GM23338 (cell line): Measurements from ENCODE around the gene ADD1. TPM values are rescaled to one million over a fixed set of nuclear protein-coding genes. Genes with fewer than 3 reads are reported as not detected.

Source experiments
- ATAC-seq: fragments of 200-7000 bp; cut with Tn5 transposase; 3 replicates; pipeline ENCODE4 v1.9.1; 2020
- DNase-seq: peaks from one replicate; pipeline ENCODE4 v3.0.0-alpha.2; 2015; ENCODE audit warnings: low spot score
- H2AFZ ChIP-seq: fragments of 200-600 bp; sonication (generic); 2 replicates; pipeline ENCODE4 v1.8.0; 2016; ENCODE audit warnings: antibody characterized with exemption, mild to moderate bottlenecking, moderate library complexity
- H3F3A ChIP-seq: fragments of 200-600 bp; sonication (generic); replicated peaks from 2 replicates; pipeline ENCODE4 v1.8.0; 2017; ENCODE audit warnings: antibody characterized with exemption, mixed run types, low read depth
- H3K27ac ChIP-seq: fragments of 200-600 bp; sonication (generic); 2 replicates; pipeline ENCODE4 v1.6.1; 2016; ENCODE audit warnings: low read depth
- H3K27me3 ChIP-seq: fragments of 200-600 bp; sonication (generic); 2 replicates; pipeline ENCODE4 v1.8.0; 2016; ENCODE audit warnings: mild to moderate bottlenecking, mixed run types, moderate library complexity; ENCODE audit not compliant: insufficient read depth
- H3K36me3 ChIP-seq: fragments of 200-600 bp; sonication (generic); 2 replicates; pipeline ENCODE4 v1.8.0; 2016; ENCODE audit warnings: mild to moderate bottlenecking; ENCODE audit not compliant: insufficient read depth
- H3K4me1 ChIP-seq: fragments of 200-600 bp; sonication (generic); 2 replicates; pipeline ENCODE4 v1.8.0; 2016; ENCODE audit warnings: mild to moderate bottlenecking, moderate library complexity; ENCODE audit not compliant: insufficient read depth
- H3K4me2 ChIP-seq: fragments of 200-600 bp; sonication (generic); 2 replicates; pipeline ENCODE4 v1.7.1; 2017; ENCODE audit warnings: mixed run types
- H3K4me3 ChIP-seq: fragments of 200-600 bp; sonication (generic); 2 replicates; pipeline ENCODE4 v1.6.1; 2016; ENCODE audit warnings: mixed run types
- H3K79me2 ChIP-seq: fragments of 200-600 bp; sonication (generic); replicated peaks from 2 replicates; pipeline ENCODE4 v1.8.0; 2017; ENCODE audit warnings: mild to moderate bottlenecking; ENCODE audit not compliant: insufficient read depth
- H3K9me2 ChIP-seq: fragments of 200-600 bp; sonication (generic); 2 replicates; pipeline ENCODE4 v1.8.0; 2017; ENCODE audit not compliant: insufficient read depth
- H4K20me1 ChIP-seq: fragments of 200-600 bp; sonication (generic); replicated peaks from 2 replicates; pipeline ENCODE4 v1.8.0; 2017; ENCODE audit warnings: mild to moderate bottlenecking; ENCODE audit not compliant: insufficient read depth
- H3K27ac Mint-ChIP-seq: 2 replicates; pipeline ENCODE4 v1.8.0; 2020; ENCODE audit warnings: inconsistent platforms, mild to moderate bottlenecking, moderate library complexity, mixed read lengths
- H3K27me3 Mint-ChIP-seq: 3 replicates; pipeline ENCODE4 v1.8.0; 2022; ENCODE audit warnings: low read depth, mild to moderate bottlenecking, moderate library complexity, mixed read lengths, inconsistent platforms; ENCODE audit not compliant: insufficient read depth, poor library complexity
- H3K36me3 Mint-ChIP-seq: 3 replicates; pipeline ENCODE4 v1.8.0; 2021; ENCODE audit warnings: low read depth, mild to moderate bottlenecking, inconsistent platforms, moderate library complexity, mixed read lengths
- H3K4me1 Mint-ChIP-seq: 3 replicates; pipeline ENCODE4 v1.8.0; 2020; ENCODE audit warnings: mild to moderate bottlenecking, inconsistent platforms, mixed read lengths
- H3K4me3 Mint-ChIP-seq: 3 replicates; pipeline ENCODE4 v1.8.0; 2021; ENCODE audit warnings: moderate library complexity, mild to moderate bottlenecking, inconsistent platforms, mixed read lengths
- H3K9me3 Mint-ChIP-seq: 3 replicates; pipeline ENCODE4 v1.8.0; 2020; ENCODE audit warnings: moderate library complexity, mild to moderate bottlenecking, inconsistent platforms, mixed read lengths
- CREB1 ChIP-seq: fragments of 250-450 bp; sonication (Bioruptor Pico); IDR thresholded peaks from 2 replicates; pipeline ENCODE4 v1.5.0; 2020; ENCODE audit warnings: low read depth, mild to moderate bottlenecking, moderate library complexity
- CTCF ChIP-seq, 2 experiments: fragments of 200-600 bp in 1 of 2; sonication (generic) in 1 of 2; conservative IDR thresholded peaks; 2 replicates each; pipeline versions ENCODE4 v1.5.1 to v1.6.1; 2016 to 2017; ENCODE audit warnings: antibody characterized with exemption in 2 of 2, low read depth in 2 of 2, mild to moderate bottlenecking in 2 of 2, moderate library complexity in 1 of 2
- ETS1 ChIP-seq: IDR thresholded peaks from 2 replicates; pipeline ENCODE4 v1.6.1; 2016; ENCODE audit warnings: antibody characterized with exemption
- EZH2 ChIP-seq: fragments of 200-600 bp; sonication (generic); IDR thresholded peaks from one replicate; pipeline ENCODE4 v1.8.0; 2017; ENCODE audit warnings: antibody characterized with exemption, mild to moderate bottlenecking, low read depth; ENCODE audit not compliant: unreplicated experiment
- EZH2phosphoT487 ChIP-seq: fragments of 200-600 bp; sonication (generic); IDR thresholded peaks from one replicate; pipeline ENCODE4 v1.8.1; 2018; ENCODE audit warnings: antibody characterized with exemption; ENCODE audit not compliant: unreplicated experiment
- JUNB ChIP-seq: IDR thresholded peaks from one replicate; pipeline ENCODE4 v1.6.1; 2016; ENCODE audit warnings: antibody characterized with exemption; ENCODE audit not compliant: unreplicated experiment
- NANOG ChIP-seq: IDR thresholded peaks from 2 replicates; pipeline ENCODE4 v1.6.1; 2016; ENCODE audit warnings: antibody characterized with exemption, borderline replicate concordance
- POLR2AphosphoS5 ChIP-seq: IDR thresholded peaks from 2 replicates; pipeline ENCODE4 v1.6.1; 2016; ENCODE audit warnings: antibody characterized with exemption, low read depth
- STAT1 ChIP-seq: IDR thresholded peaks from one replicate; pipeline ENCODE4 v1.6.1; 2016; ENCODE audit warnings: antibody characterized with exemption; ENCODE audit not compliant: unreplicated experiment
- ZNF114 ChIP-seq: fragments of 250-450 bp; sonication (Bioruptor Pico); IDR thresholded peaks from 2 replicates; pipeline ENCODE4 v1.5.0; 2020; ENCODE audit warnings: mild to moderate bottlenecking, moderate library complexity
- ZNF331 ChIP-seq: fragments of 250-450 bp; sonication (Bioruptor Pico); IDR thresholded peaks from 2 replicates; pipeline ENCODE4 v1.5.0; 2020; ENCODE audit warnings: low read depth, mild to moderate bottlenecking, moderate library complexity
- polyA plus RNA-seq: library from polyadenylated mRNA; unstranded; fragments of >200 nt; fragmentation: Nextera tagmentation; extraction: Ambion mirVana; gene quantifications from 2 replicates; pipeline ENCODE4 v1.2.1, GENCODE V29; 2016
- total RNA-seq: library from RNA; depleted of rRNA; stranded (reverse); fragments of >200 nt; shearing (Covaris generic); gene quantifications from 2 replicates; pipeline ENCODE4 v1.2.3, GENCODE V29; 2014
- TF ChIP-seq, protein P1 (sequence below): fragments of 250-450 bp; sonication (Bioruptor Pico); IDR thresholded peaks from 2 replicates; pipeline ENCODE4 v1.5.0; 2020; ENCODE audit warnings: mild to moderate bottlenecking, moderate library complexity
- TF ChIP-seq, protein P2 (sequence below): IDR thresholded peaks from one replicate; pipeline ENCODE4 v1.6.1; 2018; ENCODE audit warnings: antibody characterized with exemption; ENCODE audit not compliant: unreplicated experiment

ADD1 gene
- total and polyA plus RNA-seq, 2 experiments from 2014 or later: 126 to 144 TPM

DNA sequence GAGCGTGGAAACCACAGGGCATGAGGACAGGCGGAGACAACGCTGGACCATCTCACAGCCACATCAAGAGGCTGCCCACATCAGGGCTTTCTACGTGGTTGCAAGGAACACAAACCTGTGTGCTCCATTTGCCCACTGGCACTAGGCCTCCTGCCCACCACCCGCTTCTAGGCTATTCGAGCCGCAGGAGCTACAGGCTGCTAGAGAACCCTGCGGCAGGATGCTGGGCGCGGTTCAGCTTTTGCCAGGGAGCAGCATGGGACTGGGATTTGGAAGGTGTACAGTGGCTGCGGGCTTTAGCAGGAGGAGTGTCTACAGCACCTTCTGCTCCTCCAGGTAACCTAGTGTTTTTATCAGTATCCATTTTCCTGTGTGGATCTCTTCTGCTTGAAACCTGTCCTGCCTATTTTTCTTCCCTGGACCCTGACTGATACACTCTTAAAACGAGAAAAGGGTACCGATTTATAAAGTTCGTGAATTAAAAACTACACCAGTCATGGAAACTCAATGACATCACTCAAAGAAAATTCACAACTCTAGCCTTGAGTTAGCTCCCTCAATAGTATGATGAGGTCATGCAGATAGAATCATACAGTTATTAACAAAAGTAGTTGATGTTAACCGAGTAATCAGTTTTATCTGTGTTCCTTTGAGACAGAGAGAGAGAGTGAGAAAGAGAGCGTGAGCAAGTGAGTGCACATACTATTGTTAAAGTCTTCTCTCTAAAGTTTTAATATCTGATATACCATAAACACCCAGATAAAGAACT is 106.8 kb downstream of the ADD1 start:
- Mint-ChIP-seq H3K27ac (no peak overlapping the region), H3K4me3 (no peak overlapping the region), H3K27me3 (peaks cover 15% of the 10 kb centered on the region), H3K9me3 (peaks cover 18% of the 10 kb centered on the region), H3K36me3 (peaks cover 98% of the 10 kb centered on the region), H3K4me1 (no peaks in the 10 kb centered on the region)
- Histone ChIP-seq H4K20me1 (peaks cover 24% of the 10 kb centered on the region), H3K79me2 (0 out of 2 replicates have a peak, but pooled peaks cover 3% of the 10 kb centered on the region), H3K4me2 (no peak overlapping the region), H3K27ac (no peak overlapping the region), H3K27me3 (no peaks in the 10 kb centered on the region), H3K36me3 (peaks cover 66% of the 10 kb centered on the region), H3K4me1 (no peaks in the 10 kb centered on the region), H2AFZ (no peak overlapping the region), H3K4me3 (no peak overlapping the region), H3F3A (peaks cover 5% of the 10 kb centered on the region), H3K9me2 (0 out of 2 replicates have a peak, but pooled peaks cover under 1% of the 10 kb centered on the region)
- DNase-seq: no peak
- no peak for TF ChIP-seq CTCF (conservative IDR thresholded peaks at IDR 0.05; ENCODE audit: low read depth in 2 of 2)
- TF ChIP-seq STAT1: no peak
- no peak for TF ChIP-seq EZH2phosphoT487
- no peak for TF ChIP-seq ETS1
- no peak for TF ChIP-seq EZH2
- TF ChIP-seq CREB1 (CRISPR knock-in tag): no peak
- TF ChIP-seq JUNB: no peak
- TF ChIP-seq POLR2AphosphoS5: no peak
- TF ChIP-seq ZNF114: no peak
- no peak for TF ChIP-seq ZNF331 (CRISPR knock-in tag)
- TF ChIP-seq, protein P1, sequence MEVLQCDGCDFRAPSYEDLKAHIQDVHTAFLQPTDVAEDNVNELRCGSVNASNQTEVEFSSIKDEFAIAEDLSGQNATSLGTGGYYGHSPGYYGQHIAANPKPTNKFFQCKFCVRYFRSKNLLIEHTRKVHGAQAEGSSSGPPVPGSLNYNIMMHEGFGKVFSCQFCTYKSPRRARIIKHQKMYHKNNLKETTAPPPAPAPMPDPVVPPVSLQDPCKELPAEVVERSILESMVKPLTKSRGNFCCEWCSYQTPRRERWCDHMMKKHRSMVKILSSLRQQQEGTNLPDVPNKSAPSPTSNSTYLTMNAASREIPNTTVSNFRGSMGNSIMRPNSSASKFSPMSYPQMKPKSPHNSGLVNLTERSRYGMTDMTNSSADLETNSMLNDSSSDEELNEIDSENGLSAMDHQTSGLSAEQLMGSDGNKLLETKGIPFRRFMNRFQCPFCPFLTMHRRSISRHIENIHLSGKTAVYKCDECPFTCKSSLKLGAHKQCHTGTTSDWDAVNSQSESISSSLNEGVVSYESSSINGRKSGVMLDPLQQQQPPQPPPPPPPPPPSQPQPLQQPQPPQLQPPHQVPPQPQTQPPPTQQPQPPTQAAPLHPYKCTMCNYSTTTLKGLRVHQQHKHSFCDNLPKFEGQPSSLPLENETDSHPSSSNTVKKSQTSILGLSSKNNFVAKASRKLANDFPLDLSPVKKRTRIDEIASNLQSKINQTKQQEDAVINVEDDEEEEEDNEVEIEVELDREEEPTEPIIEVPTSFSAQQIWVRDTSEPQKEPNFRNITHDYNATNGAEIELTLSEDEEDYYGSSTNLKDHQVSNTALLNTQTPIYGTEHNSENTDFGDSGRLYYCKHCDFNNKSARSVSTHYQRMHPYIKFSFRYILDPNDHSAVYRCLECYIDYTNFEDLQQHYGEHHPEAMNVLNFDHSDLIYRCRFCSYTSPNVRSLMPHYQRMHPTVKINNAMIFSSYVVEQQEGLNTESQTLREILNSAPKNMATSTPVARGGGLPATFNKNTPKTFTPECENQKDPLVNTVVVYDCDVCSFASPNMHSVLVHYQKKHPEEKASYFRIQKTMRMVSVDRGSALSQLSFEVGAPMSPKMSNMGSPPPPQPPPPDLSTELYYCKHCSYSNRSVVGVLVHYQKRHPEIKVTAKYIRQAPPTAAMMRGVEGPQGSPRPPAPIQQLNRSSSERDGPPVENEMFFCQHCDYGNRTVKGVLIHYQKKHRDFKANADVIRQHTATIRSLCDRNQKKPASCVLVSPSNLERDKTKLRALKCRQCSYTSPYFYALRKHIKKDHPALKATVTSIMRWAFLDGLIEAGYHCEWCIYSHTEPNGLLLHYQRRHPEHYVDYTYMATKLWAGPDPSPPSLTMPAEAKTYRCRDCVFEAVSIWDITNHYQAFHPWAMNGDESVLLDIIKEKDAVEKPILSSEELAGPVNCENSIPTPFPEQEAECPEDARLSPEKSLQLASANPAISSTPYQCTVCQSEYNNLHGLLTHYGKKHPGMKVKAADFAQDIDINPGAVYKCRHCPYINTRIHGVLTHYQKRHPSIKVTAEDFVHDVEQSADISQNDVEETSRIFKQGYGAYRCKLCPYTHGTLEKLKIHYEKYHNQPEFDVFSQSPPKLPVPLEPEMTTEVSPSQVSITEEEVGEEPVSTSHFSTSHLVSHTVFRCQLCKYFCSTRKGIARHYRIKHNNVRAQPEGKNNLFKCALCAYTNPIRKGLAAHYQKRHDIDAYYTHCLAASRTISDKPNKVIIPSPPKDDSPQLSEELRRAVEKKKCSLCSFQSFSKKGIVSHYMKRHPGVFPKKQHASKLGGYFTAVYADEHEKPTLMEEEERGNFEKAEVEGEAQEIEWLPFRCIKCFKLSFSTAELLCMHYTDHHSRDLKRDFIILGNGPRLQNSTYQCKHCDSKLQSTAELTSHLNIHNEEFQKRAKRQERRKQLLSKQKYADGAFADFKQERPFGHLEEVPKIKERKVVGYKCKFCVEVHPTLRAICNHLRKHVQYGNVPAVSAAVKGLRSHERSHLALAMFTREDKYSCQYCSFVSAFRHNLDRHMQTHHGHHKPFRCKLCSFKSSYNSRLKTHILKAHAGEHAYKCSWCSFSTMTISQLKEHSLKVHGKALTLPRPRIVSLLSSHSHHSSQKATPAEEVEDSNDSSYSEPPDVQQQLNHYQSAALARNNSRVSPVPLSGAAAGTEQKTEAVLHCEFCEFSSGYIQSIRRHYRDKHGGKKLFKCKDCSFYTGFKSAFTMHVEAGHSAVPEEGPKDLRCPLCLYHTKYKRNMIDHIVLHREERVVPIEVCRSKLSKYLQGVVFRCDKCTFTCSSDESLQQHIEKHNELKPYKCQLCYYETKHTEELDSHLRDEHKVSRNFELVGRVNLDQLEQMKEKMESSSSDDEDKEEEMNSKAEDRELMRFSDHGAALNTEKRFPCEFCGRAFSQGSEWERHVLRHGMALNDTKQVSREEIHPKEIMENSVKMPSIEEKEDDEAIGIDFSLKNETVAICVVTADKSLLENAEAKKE (CRISPR knock-in tag): no peak
- TF ChIP-seq, protein P2, sequence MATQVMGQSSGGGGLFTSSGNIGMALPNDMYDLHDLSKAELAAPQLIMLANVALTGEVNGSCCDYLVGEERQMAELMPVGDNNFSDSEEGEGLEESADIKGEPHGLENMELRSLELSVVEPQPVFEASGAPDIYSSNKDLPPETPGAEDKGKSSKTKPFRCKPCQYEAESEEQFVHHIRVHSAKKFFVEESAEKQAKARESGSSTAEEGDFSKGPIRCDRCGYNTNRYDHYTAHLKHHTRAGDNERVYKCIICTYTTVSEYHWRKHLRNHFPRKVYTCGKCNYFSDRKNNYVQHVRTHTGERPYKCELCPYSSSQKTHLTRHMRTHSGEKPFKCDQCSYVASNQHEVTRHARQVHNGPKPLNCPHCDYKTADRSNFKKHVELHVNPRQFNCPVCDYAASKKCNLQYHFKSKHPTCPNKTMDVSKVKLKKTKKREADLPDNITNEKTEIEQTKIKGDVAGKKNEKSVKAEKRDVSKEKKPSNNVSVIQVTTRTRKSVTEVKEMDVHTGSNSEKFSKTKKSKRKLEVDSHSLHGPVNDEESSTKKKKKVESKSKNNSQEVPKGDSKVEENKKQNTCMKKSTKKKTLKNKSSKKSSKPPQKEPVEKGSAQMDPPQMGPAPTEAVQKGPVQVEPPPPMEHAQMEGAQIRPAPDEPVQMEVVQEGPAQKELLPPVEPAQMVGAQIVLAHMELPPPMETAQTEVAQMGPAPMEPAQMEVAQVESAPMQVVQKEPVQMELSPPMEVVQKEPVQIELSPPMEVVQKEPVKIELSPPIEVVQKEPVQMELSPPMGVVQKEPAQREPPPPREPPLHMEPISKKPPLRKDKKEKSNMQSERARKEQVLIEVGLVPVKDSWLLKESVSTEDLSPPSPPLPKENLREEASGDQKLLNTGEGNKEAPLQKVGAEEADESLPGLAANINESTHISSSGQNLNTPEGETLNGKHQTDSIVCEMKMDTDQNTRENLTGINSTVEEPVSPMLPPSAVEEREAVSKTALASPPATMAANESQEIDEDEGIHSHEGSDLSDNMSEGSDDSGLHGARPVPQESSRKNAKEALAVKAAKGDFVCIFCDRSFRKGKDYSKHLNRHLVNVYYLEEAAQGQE: no peak
- no peak for TF ChIP-seq NANOG
- ATAC-seq: no peak
